NCI-H82 treated with DMSO at 0.1 percent for 48 hours (cell line): ENCODE measurements around the gene C7orf25.
"Not testable (repeated sequence)": the region's sequence is repeated elsewhere in the genome, so short reads cannot be mapped to it uniquely, and the experiment has no call there.

Experiments
- DNase-seq: peaks from one replicate; lab custom pipeline; 2025; ENCODE audit not compliant: unreplicated experiment; lab: John Stamatoyannopoulos, UW

Gene C7orf25

DNA sequence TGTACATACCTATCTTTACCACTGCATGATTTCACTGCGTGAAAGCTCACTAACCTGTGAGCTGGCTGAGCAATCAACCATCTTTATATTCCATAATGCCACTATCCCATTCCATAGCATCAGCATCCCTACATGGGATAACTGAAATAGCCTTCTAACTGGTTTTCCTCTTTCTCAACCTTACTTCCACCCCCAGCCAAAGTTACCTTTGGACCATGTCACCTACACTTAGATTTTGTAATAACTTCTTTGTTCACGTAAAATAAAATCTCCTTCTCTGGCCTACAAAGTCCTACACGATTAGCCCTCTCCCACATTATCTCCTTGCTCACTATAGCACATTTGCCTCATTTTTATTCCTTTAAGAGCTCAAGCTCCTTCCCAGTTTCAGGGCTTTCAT is 17.6 kb upstream of the C7orf25 start:
- DNase-seq, result no peak

DNA sequence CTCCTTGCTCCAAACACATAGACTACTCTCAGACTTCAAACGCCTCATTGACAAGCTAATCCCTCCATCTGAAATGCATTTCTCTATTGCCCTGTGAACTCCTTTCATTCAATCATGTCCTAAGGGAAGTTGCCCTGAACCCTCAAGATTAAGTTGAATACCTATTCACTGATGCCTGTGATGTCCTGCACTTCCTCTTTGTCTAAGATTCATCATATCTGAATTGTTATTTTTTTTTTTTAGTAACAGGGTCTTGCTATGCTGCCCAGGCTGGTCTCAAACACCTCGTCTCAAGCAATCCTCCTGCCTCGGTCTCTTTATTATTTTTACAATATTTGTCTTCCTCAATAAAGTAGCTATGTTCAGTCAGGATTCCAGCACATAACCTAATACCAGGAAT is 16.9 kb upstream of the C7orf25 start:
- no peak for DNase-seq

DNA sequence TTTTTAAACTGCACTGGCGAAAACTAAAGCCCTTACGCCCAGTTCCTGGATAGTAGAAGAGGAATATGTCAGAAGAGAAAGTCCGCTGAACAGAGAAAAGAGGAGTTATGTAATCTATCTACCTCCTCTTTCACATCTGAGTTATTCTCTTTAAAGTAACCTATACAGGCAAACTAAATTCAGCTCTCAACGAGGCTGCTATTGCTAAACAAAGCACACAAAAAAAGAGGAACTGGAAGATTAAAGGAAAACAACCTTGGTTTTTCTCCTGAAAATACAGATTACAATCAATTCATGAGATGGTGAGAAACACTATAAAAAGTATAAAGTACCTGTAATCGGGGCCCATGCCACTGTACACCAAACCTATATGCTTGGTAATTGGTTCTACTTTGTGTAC is 14.3 kb upstream of the C7orf25 start:
- DNase-seq, result no peak

DNA sequence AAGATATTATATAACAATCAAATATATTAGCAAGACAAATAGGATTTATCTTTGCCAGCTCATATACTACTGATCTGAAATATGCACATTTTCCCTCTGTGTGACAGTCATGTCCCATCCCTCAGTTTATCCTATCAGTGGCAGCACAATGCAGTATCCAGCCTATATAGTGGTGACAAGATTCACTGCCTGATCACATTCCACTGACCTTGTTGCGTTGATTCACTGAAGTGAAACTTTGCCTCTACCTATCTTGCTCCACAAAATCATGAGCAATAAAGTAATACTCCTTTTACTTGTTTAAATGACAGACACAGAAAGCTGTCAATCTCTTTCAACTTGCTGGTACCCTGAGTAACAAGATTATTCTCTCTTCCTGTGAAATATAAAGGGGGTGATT is 13.8 kb upstream of the C7orf25 start:
- no peak for DNase-seq

DNA sequence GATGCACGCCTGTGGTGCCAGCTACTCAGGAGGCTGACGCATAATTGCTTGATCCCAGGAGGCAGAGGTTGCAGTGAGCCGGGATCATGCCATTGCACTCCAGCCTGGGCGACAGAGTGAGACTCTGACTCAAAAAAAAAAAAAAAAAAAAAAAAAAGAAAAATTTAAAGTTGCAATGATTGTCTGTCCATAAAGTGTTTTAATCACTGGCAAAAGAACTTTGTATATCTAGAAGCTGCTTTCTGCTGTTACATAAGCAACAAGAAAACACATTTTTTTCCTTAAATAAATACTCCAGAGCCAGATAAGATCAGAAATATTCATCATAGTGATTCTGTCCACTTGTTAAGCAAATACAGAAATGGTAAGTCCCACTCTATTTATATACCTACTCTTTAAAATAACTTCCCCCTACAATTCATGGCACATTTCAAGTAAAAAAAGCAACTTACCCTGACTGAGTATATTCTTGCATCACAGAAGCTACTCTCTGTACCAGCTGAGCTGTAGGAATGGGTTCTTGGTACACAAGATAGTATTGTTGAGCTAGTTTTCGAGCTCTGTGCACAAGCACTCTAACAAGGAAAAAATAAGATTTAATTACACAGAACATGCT is 12.5 kb upstream of the C7orf25 start:
- no peak for DNase-seq

DNA sequence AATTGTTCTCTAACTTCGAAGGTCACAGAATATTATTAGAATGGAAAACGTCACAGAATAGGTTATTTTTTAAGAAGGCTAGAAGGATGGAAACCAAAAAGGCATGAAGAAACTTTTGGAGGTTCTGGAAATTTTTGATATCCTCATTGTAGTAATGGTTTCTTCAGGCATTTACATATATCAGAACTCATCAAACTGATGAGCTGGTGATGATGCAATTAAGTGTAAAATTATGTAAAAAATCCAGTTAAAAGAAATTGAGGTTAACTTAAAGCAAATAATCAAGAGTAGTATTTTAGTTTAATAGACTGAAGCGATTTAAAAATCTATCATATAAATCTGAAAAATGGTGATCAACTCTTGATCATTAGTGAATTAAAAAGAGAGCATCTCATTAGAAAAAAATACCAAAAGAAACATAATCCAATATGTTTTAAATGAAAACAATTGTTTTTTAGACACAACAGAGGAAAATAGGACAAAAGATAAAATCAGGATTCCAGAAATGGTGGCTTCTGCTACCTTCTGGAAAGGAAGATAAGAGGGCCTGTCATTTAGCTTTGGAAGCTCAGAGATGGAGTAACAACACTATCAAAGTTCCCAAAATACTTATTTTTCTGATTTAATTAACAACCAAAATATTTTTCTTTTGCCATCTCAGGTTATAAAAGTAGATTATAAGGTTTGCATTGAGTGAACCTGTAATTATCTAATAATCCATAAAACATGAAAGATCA is 10.3 kb upstream of the C7orf25 start:
- DNase-seq, result no peak

DNA sequence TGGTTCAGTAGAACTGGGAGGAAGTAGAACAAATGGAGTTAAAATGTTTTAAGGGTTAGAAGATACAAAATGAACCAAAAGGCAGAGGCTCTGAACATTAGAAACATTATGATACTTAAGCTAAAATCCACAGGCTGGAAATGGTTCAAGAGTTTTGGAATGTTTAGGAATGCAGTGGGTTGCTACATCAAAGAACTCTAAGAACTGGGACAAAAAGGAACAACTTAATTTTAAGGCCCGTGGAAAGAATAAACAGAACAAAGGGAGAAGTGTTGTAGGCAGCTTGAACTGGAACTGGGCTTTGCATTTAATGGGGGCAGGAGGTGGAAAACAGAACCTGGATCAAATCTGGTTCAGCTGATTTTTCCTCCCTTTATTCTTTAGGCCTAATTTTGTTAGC is 3.5 kb upstream of the C7orf25 start:
- no peak for DNase-seq

DNA sequence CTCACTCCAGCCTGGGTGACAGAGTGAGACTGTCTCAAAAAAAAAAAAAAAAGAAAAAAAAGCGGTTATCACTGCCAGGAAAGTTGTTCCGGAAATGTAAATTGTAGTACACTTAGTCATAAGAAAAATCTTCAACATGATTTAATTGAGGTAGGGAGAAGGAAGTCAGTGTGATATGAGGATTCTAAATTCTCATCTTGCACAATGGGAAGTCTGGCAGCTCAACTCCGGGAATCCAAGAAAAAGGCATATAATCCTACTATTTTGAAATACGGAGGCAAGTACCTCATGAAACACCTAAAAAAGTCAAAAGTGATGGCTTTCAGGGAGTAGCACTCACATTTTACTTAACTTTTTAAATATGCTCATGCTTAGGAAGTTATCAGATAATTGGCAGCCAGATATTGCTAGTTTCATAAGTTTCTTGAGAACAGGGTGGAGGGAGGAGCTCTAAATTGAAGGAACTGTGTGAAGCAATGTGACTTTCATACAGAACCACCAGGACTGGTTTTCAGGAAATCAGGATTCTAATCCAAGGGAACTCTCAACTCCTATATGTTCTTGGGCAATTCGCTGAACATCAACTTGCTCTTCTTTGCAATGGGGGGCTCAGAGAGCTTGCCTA is 2.7 kb upstream of the C7orf25 start:
- no peak for DNase-seq

DNA sequence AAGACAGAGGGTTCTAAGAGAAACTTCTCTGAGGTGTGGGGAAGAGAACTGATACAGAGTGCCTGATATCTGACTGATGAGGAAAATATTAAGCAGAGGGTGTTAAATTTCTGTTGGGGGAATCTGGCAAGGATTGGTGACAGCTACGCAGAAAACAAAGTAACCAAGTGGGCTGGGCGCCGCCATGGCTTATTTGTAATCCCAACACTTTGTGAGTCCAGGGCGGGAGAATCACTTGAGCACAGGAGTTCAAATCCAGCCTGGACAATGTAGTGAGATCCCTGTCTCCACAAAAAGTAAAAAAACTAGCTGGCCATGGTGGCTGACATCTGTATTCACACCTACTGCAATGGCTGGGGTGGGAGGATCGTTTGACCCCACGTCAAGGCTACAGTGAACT is 2.1 kb upstream of the C7orf25 start:
- no peak for DNase-seq

DNA sequence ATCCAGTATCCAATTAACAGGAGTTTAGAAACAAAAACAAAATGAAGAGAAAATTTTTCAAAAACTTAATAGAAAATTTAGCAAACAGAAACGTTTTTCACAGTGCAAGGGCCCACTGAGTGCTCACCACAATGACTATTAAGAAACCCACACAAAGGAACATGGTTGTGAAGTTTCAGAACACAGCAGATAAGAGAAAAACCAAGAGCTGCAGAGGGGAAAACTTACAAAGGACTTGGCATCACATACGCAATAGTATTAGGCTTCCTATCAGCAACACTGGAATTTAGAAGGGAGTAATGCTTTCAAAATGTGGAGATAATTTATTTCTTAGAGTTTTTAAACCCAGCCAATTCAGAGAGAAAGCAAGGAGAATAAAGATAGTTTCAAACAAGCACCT is 1.7 kb upstream of the C7orf25 start:
- DNase-seq, result no peak

DNA sequence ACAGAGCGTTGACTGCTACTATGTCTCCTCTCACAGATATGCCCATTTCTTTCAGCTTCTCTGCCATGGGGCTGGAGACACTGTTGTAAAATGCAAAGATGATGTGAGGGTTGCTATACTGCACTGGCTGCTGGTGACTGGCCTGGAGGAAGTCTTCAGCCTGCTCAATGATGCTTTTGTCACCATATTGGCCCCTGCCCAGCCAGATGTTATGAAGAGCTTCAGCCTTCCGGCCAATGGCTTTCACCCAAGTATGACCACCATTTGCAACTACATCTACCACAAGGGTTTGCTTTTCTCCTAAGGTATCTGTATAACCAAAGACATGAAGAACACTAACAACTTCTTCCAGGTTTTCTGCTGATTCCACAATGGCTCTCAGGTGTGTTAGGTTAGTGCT is 1.6 kb downstream of the C7orf25 start:
- DNase-seq, result no peak

DNA sequence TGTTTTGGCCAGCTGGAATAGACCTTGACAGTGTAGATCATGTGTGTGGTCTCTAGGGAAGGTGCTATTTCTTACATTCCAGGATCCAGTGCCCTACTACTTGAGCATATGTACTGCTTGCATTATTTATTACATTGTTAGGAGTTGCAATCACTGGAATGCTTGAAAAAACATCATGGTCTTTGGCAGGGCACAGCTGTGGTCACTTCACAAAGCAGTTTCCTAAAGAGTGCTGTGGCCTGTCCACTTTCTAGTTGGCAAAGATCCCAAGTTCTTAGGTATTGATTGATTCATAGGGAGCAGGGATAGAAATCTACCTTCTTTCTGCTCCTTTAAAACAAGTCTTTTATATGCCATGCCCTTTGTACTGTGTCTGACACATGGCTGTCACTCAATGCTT is 4.6 kb downstream of the C7orf25 start:
- no peak for DNase-seq

DNA sequence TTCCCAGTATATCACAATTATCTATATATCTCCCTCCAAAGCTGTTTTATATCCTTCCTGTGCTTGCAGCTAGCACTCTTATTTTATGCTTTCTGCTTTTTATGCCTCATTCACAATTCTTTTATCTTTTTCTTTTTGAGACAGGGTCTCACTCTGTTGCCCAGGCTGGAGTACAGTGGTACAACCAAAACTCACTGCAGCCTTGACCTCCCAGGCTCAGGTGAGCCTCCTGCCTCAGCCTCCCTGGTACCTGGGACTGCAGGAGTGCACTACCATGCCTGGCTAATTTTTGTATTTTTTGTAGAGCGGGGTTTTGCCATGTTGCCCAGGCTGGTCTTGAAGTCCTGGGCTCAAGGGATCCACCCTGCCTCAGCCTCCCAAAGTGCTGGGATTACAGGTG is 5.7 kb downstream of the C7orf25 start:
- DNase-seq, result no peak

DNA sequence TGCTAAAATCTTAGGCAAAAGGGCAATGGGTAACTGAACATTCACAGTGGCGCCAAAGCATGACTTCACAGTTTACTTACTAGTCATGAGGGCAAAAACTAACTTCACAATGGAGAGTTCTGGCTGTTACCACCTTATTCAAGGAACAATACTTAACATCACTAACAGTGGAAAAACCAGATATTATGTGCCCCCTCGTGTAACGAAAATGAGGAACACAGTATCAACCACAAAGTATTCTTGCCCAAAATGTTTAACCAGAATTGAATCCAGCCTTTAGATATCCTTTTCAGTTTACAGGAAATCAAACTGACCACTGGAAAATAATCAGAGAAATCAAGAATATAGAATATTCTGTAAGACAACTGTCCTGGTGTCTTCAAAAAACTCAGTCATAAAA is 9.5 kb downstream of the C7orf25 start:
- no peak for DNase-seq

DNA sequence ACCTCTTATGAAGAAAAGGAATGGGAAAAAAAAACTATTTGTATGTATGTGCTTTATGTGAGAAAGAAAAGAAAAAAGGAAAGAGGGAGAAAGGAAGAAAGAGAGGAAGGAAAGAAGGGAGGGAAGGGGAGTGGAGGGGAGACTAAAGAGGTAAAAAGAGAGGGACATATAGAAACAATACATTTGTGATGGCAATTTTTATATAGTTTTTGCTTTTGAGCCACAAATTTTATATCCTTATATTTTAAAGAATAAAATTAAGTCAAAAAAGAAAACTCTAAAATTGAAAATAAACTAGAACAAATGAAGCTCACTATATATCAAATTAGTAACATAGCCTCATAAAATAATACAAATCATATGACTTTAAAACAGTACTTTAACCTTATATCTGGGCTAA is 11.0 kb downstream of the C7orf25 start:
- no peak for DNase-seq

DNA sequence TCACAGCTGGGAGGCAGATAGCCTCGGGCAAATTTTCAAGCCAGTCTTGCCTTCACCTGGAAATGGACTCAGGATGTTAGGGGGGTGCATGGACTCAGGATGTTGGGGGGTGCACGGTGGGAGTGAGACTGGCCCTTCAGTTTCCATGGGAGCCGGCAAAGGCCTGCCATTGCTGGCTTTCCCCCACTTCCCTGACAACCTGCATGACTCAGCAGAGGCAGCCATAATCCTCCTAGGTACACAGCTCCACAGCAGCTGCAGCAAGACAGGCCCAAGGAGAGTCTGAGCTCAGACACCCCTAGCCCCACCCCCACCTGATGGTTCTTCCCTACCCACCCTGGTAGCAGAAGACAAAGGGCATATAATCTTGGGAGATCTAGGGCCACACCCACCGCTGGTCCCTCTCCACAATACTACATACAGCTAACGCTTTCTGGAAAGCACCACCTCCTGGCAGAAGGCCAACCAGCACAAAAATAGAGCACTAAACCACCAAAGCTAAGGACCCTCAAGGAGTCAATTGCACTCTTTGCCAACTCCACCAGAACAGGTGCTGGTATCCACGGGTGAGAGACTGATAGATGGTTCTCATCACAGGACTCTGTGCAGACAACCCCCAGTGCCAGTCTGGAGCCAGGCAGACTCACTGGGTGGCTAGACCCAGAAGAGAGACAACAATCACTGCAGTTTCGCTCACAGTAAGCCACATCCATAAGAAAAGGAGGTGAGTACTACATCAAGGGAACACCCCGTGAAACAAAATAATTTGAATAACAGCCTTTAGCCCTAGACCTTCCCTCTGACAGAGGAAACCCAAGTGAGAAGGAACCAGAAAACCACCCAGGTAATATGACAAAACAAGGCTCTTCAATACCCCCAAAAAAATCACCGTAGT is 18.3 kb downstream of the C7orf25 start:
- no peak for DNase-seq

DNA sequence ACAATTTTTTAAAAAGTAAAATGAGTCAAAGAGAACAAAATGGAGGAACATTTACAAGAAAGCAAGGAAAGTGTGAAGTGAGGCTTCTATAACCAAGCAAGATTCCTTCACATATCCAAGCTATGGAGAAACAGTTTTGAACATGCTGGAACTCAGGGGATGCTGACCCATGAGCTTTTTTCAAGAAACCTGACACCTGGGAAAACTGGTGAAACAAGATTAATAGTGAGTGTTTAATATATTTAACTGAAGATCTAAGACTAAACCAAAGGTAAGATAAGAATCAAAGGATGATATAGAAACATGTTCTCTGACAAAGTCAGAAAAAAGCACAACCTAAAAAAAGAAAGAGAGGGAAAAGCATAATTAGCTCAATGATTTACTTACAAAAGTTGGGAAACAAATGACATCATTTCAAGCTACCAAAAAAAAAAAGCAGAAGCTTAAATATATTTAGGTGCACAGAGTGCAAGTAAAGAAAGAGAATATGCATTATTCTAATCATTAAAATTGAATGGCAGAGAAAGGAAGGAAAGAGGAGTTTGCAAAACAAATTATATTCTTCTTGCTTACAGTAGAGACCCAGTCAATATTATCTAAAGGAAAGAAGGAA is 24.9 kb downstream of the C7orf25 start:
- no peak for DNase-seq

DNA sequence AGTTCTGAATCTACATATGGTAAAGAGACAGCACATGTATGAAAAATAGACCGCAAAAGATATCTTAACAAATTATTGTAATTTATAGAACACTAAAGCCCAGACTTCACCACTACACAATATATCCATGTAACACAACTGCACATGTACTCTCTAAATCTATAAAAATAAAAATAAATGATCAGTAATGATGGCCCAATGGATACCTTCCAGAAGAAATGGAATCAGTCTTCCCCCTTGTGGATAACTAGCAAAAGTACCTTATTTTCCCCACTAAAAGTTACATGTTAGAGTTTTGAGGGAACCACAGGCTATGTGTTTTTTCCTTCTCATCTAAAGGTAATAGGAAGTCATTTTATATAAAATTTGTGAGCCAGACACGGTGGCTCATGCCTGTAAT is 25.7 kb downstream of the C7orf25 start:
- no peak for DNase-seq

DNA sequence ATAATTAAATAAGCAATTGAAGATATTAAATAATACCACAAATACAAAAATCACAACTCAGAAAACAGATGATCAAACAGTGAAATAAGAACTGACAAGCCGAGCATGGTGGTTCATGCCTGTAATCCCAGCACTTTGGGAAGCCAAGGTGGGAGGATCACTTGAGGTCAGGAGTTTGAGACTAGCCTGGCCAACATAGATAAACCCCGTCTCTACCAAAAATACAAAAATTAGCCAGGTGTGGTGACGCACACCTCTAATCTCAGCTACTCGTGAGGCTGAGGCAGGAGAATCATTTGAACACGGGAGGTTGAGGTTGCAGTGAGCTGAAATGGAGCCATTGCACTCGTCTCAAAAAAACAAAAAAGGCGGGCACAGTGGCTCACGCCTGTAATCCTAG is 26.7 kb downstream of the C7orf25 start:
- DNase-seq, result not testable (repeated sequence)

DNA sequence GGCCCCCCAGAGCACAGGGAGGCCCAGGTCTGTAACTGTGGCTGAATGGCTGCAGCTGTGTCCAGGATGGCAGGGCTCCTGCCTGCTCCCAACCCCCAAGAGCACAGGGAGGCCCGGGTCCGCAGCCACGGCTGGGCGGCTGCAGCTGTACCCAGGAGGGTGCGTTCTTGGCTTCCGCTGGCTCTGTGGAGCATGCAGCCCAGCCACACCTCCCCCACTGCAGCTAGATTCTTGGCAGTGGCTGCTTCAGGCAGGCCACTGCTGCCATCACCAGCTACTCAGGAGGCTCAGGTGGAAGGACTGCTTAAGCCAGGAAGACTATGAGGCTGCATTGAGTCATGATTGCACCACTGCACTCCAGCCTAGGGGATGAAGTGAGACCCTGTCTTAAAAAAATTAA is 27.9 kb downstream of the C7orf25 start:
- no peak for DNase-seq

DNA sequence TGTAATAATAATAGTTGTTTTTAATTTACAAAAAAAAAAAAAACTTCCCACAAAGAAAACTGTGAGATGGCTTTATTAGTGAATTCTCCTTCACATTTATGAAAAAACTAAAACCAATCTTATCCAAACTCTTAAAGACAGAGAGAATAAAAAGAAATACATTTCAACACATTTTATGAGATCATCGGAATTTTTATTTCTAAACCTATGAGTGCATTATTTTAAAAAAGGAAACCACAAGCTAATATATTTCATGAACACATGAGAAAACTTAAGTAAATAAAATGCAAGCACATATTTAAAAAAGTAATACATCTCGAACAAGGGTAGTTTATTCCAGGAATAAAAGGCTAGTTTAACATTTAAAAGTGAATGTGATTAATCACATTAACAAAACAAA is 31.5 kb downstream of the C7orf25 start:
- DNase-seq, result no peak
